ENCODE results near the gene ATP5MC2.
"Not testable (repeated sequence)": the region's sequence is repeated elsewhere in the genome, so short reads cannot be mapped to it uniquely, and the experiment has no call there.

ATP5MC2 gene

DNA sequence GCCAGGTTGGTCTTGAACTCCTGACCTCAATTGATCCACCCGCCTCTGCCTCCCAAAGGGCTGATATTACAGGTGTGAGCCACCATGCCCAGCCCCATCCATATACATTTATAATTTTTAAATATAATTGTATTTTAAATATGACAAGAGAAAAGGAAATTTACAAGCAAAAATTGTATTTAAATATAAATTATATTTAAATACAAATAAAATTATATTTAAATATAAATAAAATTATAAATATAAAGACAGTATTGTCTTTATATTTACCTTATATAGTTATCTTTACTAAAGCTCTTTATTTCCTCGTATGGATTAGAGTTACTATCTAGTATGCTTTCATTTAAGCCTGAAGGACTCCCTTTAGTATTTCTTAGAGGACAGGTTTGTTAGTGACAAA is 37.8 kb downstream of the ATP5MC2 start:
- DNase-seq (ENCODE audit: insufficient read length, low spot score) (no peak), FAIRE-seq (no peak)
- TF ChIP-seq, protein P1, sequence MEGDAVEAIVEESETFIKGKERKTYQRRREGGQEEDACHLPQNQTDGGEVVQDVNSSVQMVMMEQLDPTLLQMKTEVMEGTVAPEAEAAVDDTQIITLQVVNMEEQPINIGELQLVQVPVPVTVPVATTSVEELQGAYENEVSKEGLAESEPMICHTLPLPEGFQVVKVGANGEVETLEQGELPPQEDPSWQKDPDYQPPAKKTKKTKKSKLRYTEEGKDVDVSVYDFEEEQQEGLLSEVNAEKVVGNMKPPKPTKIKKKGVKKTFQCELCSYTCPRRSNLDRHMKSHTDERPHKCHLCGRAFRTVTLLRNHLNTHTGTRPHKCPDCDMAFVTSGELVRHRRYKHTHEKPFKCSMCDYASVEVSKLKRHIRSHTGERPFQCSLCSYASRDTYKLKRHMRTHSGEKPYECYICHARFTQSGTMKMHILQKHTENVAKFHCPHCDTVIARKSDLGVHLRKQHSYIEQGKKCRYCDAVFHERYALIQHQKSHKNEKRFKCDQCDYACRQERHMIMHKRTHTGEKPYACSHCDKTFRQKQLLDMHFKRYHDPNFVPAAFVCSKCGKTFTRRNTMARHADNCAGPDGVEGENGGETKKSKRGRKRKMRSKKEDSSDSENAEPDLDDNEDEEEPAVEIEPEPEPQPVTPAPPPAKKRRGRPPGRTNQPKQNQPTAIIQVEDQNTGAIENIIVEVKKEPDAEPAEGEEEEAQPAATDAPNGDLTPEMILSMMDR (IDR thresholded peaks at IDR 0.05; ENCODE audit: insufficient read depth, missing control alignments): no peak

DNA sequence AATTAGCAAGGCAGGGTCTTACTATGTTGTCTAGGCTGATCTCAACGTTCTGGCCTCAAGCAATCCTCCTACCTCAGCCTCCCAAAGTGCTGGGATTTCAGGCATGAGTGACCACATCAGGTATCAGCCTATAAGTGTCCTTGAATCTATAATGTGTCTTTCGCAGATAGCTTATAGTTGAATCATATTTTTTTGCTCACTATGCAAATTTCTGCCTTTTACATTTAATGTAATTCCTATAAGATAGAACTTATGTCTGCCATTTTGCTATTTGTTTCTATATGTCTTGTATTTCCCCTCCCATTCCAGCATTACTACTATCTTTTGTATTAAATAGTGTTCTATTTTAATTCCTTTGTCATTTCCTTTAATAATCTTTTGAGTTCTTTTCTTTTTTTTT is 39.2 kb downstream of the ATP5MC2 start:
- DNase-seq (ENCODE audit: insufficient read length, low spot score): no peak
- no peak for FAIRE-seq
- TF ChIP-seq, protein P1 (IDR thresholded peaks at IDR 0.05; ENCODE audit: insufficient read depth, missing control alignments): no peak

DNA sequence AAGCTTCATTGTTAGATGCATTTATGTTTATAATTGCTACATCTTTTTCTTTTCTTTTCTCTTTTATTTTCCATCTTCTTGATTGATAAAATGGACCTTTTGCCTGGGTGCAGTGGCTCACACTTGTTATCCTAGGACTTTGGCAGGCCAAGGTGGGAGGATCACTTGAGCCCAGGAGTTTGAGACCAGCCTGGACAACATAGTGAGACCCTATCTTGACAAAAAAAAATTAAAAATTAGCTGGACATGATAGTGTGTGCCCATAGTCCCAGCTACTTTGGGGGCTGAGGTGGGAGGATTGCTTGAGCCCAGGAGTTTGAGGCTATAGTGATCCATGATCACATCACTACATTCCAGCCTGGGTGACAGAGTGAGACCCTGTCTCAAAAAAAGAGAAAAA is 40.2 kb downstream of the ATP5MC2 start:
- FAIRE-seq; DNase-seq (ENCODE audit: insufficient read length, low spot score): not testable (repeated sequence)

DNA sequence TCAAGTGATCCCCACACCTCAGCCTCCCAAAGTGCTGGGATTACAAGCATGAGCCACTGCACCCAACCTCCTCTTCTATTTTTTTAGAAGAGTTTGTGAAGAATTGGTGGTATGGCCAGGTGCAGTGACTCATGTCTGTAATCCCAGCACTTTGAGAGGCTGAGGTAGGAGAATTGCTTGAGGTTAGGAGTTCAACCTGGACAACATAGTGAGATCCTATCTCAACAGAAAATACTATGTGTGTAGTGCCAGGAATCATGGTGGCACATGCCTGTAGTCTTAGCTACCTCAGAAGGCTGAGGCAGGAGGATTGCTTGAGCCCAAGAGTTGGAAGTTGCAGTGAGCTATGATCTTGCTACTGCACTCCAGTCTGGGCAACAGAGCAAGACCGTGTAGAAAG is 44.2 kb downstream of the ATP5MC2 start:
- FAIRE-seq: no peak
- TF ChIP-seq, protein P1 (IDR thresholded peaks at IDR 0.05; ENCODE audit: insufficient read depth, missing control alignments): no peak
- DNase-seq (ENCODE audit: insufficient read length, low spot score): no peak

DNA sequence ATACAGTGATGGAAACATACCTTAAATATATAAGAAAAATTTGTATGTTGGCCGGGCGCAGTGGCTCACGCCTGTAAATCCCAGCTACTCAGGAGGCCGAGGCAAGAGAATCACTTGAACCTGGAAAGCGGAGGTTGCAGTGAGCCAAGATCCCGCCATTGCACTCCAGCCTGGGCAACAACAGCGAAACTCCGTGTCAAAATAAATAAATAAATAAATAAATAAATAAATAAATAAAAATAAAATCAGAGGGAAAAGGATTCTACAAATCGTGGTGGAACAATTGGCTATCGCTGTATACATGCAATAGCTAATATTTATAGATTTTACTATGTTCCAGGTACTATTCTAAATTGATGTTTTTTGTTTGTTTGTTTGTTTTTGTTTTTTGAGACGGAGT is 48.0 kb downstream of the ATP5MC2 start:
- DNase-seq (ENCODE audit: insufficient read length, low spot score): no peak
- TF ChIP-seq, protein P1 (IDR thresholded peaks at IDR 0.05; ENCODE audit: insufficient read depth, missing control alignments): no peak
- no peak for FAIRE-seq

DNA sequence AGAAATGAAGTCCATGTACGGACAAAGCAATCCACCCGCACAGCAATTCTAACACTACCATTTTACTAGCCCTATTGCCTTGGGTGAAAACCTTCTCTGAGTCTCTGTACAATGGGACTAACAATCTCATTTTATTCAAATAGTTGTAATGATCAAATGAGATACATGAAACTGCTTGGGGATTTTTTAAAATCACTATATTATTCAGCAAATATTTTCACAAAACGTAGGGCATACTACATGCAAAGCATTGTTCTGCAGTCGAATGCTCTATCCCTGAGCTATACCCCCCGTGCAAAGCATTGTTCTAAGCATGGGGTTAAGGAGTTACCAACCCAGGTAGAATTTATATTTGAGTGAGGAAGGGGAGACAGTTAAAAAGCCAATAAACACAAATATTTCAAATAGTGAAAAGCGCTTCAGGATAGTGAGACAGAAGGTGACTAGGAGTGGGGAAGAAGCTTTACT is 49.1 kb downstream of the ATP5MC2 start:
- TF ChIP-seq, protein P1 (IDR thresholded peaks at IDR 0.05; ENCODE audit: insufficient read depth, missing control alignments): no peak
- FAIRE-seq (no peak), DNase-seq (ENCODE audit: insufficient read length, low spot score) (no peak)

DNA sequence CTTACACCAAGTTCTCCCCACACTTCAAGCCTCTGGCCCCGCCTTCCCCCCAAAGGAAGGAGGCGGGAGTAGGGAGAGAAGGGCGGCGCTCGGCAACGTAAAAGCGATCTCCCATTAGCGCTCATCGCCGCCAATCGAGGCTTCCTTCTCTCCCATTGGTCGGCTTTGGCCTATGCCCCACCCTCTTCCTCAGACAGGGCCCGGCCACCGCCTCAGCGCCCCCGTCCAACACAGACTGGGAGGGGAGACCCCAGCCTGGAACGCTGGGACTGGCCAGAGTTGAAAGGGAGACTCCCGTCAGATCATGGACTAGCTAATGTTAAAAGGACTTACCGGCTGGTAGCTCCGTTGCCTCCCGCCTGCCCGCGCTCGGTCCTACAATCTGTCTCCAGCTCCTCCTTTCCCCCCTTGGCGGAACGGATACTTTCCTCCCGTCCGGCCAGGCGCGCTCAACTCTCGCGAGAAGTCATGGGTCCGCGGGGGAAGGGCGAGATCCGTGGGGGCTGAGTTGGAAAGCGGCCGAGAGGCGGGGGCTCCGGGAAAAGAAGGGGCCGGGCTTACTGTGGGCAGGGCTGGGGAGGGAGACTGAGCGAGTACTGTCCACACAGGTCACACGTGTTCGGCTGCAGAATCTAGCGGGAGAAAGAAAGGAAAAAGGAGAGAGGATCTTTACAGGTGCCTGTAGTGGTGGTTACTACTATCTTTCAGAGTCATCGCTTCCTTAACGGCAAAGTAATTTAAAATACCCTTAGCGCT is 49.8 kb downstream of the ATP5MC2 start, which contains the start of gene ATF7:
ATF7 (minus strand) TSS at position 437 of the 756 bp plus-strand sequence. CDS start 25,382 bp downstream, outside the sequence.
- FAIRE-seq: no peak
- DNase-seq (ENCODE audit: insufficient read length, low spot score): peak; percentile 72
- TF ChIP-seq, protein P1 (IDR thresholded peaks at IDR 0.05; ENCODE audit: insufficient read depth, missing control alignments): no peak

All from D721Med (cell line).